ENCODE results near the gene STK39.
"Not testable (repeated sequence)": the region's sequence is repeated elsewhere in the genome, so short reads cannot be mapped to it uniquely, and the experiment has no call there.

Gene STK39

GRCh38 chr2:168076731-168077130, 170.7 kb downstream of the STK39 start:
- DNase-seq, result no peak

GRCh38 chr2:168075446-168075845, 171.9 kb downstream of the STK39 start:
- DNase-seq, result no peak

GRCh38 chr2:168072626-168073303, 174.6 kb downstream of the STK39 start:
- DNase-seq, result no peak

GRCh38 chr2:168064011-168064998, 183.1 kb downstream of the STK39 start:
- no peak for DNase-seq

GRCh38 chr2:168062936-168063335, 184.5 kb downstream of the STK39 start:
- DNase-seq, result no peak

- DNase-seq, result no peak
Observed at GRCh38 chr2:168062054-168062453, 185.3 kb downstream of the STK39 start.

GRCh38 chr2:168060986-168061750, 186.2 kb downstream of the STK39 start:
- no peak for DNase-seq

- no peak for DNase-seq
Observed at GRCh38 chr2:168059758-168060157, 187.6 kb downstream of the STK39 start.

GRCh38 chr2:168058675-168059074, 188.7 kb downstream of the STK39 start:
- no peak for DNase-seq

GRCh38 chr2:168056242-168056787, 191.1 kb downstream of the STK39 start:
- DNase-seq, result no peak

GRCh38 chr2:168054657-168055056, 192.7 kb downstream of the STK39 start:
- no peak for DNase-seq

- DNase-seq, result no peak
Observed at GRCh38 chr2:168053676-168054075, 193.7 kb downstream of the STK39 start.

- no peak for DNase-seq
Observed at GRCh38 chr2:168052773-168053172, 194.6 kb downstream of the STK39 start.

GRCh38 chr2:168050377-168050776, 197.0 kb downstream of the STK39 start:
- DNase-seq, result no peak

GRCh38 chr2:168049609-168050008, 197.8 kb downstream of the STK39 start:
- no peak for DNase-seq

GRCh38 chr2:168047091-168047690, 200.2 kb downstream of the STK39 start:
- no peak for DNase-seq

GRCh38 chr2:168044579-168044978, 202.8 kb downstream of the STK39 start:
- no peak for DNase-seq

- DNase-seq, result no peak
Observed at GRCh38 chr2:168044176-168044575, 203.2 kb downstream of the STK39 start.

GRCh38 chr2:168042127-168042824, 205.1 kb downstream of the STK39 start:
- DNase-seq, result not testable (repeated sequence)

- DNase-seq, result no peak
Observed at GRCh38 chr2:168039881-168040280, 207.5 kb downstream of the STK39 start.

GRCh38 chr2:168037778-168038177, 209.6 kb downstream of the STK39 start:
- DNase-seq, result no peak

GRCh38 chr2:168035458-168035857, 211.9 kb downstream of the STK39 start:
- DNase-seq, result no peak

Measured in activated CD4-positive, alpha-beta T cell treated with anti-CD3 and anti-CD28 coated beads, Interleukin-2, amount 50 U/mL, for 1 hour (primary cell).